ENCODE measurements around the gene RECQL5. TPM values are rescaled to one million over a fixed set of nuclear protein-coding genes. Genes with fewer than 3 reads are reported as not detected.

The RECQL5 gene
- polyA plus RNA-seq, 1 donor (not counting 4 experiments of a cell fraction or from before 2014, with no cell fraction given) = 11.9 TPM

GRCh38 chr17:75629157-75629556 is 37.8 kb downstream of the RECQL5 start:
- peaks cover 3% of the 10 kb centered on the region for H4K20me1 ChIP-seq (ENCODE audit: control insufficient read depth, extremely low read depth, insufficient read depth, low read length)
- no peak for FAIRE-seq
- DNase-seq (ENCODE audit: low read depth, low spot score) = no peak
- no peaks in the 10 kb centered on the region for H3K27me3 ChIP-seq (ENCODE audit: control insufficient read depth, extremely low read depth, insufficient read depth, low read length)
- no peaks in the 10 kb centered on the region for H3K9me1 ChIP-seq (ENCODE audit: control insufficient read depth, extremely low read depth, insufficient read depth, low read length)
- H3K27ac ChIP-seq (ENCODE audit: control insufficient read depth, insufficient read depth, low read length) = no peak overlapping the region
- no peak overlapping the region for H3K9ac ChIP-seq (ENCODE audit: control insufficient read depth, extremely low read depth, insufficient read depth, low read length)
- H3K9me3 ChIP-seq (ENCODE audit: control insufficient read depth, low read depth, low read length) = no peaks in the 10 kb centered on the region
- TF ChIP-seq EZH2 (IDR thresholded peaks at IDR 0.05; ENCODE audit: low read length) (no peak), CTCF (optimal IDR thresholded peaks at IDR 0.05 in 1 of 3, IDR thresholded peaks at IDR 0.05 in 1 of 3, conservative IDR thresholded peaks at IDR 0.05 in 1 of 3; ENCODE audit: extremely low read depth in 1 of 3, insufficient read depth in 2 of 3, low read length in 3 of 3) (no peak)
- H3K4me2 ChIP-seq (ENCODE audit: control insufficient read depth, extremely low read depth, insufficient read depth, low read depth, low read length) = no peak overlapping the region
- H3K79me2 ChIP-seq (ENCODE audit: control insufficient read depth, insufficient read depth, low read length) = no peaks in the 10 kb centered on the region
- dilution Hi-C loops (cut with MboI; ENCODE audit: extremely low pct_ligation_motif_present, low sequenced_read_pairs) = no loop called here
- no peak overlapping the region for H2AFZ ChIP-seq (ENCODE audit: control insufficient read depth, low read length)
- H3K4me1 ChIP-seq (ENCODE audit: control insufficient read depth, extremely low read depth, insufficient read depth, low read length) = peaks cover 13% of the 10 kb centered on the region
- peaks cover 8 to 11% of the 10 kb centered on the region in 2 experiments for H3K36me3 ChIP-seq (ENCODE audit: control insufficient read depth in 2 of 2, extremely low read depth in 1 of 2, insufficient read depth in 2 of 2, low read length in 2 of 2)
- no peak overlapping the region for H3K4me3 ChIP-seq (ENCODE audit: control insufficient read depth in 2 of 3, extremely low read depth in 1 of 3, insufficient read depth in 2 of 3, low read depth in 1 of 3, low read length in 3 of 3)

GRCh38 chr17:75628425-75628824 is 38.5 kb downstream of the RECQL5 start:
- H3K36me3 ChIP-seq (ENCODE audit: control insufficient read depth in 2 of 2, extremely low read depth in 1 of 2, insufficient read depth in 2 of 2, low read length in 2 of 2) = peaks cover 8 to 11% of the 10 kb centered on the region in 2 experiments
- H3K4me2 ChIP-seq (ENCODE audit: control insufficient read depth, extremely low read depth, insufficient read depth, low read depth, low read length) = no peak overlapping the region
- H3K4me1 ChIP-seq (ENCODE audit: control insufficient read depth, extremely low read depth, insufficient read depth, low read length) = peaks cover 6% of the 10 kb centered on the region
- FAIRE-seq (no peak), DNase-seq (ENCODE audit: low read depth, low spot score) (no peak)
- peaks cover 3% of the 10 kb centered on the region for H4K20me1 ChIP-seq (ENCODE audit: control insufficient read depth, extremely low read depth, insufficient read depth, low read length)
- no peak overlapping the region for H3K27ac ChIP-seq (ENCODE audit: control insufficient read depth, insufficient read depth, low read length)
- no peaks in the 10 kb centered on the region for H3K9me1 ChIP-seq (ENCODE audit: control insufficient read depth, extremely low read depth, insufficient read depth, low read length)
- H3K4me3 ChIP-seq (ENCODE audit: control insufficient read depth in 2 of 3, extremely low read depth in 1 of 3, insufficient read depth in 2 of 3, low read depth in 1 of 3, low read length in 3 of 3) = no peak overlapping the region
- no peak overlapping the region for H3K9ac ChIP-seq (ENCODE audit: control insufficient read depth, extremely low read depth, insufficient read depth, low read length)
- no peaks in the 10 kb centered on the region for H3K27me3 ChIP-seq (ENCODE audit: control insufficient read depth, extremely low read depth, insufficient read depth, low read length)
- H3K9me3 ChIP-seq (ENCODE audit: control insufficient read depth, low read depth, low read length) = no peaks in the 10 kb centered on the region
- H2AFZ ChIP-seq (ENCODE audit: control insufficient read depth, low read length) = no peak overlapping the region
- TF ChIP-seq EZH2 (IDR thresholded peaks at IDR 0.05; ENCODE audit: low read length) = no peak
- no peak for TF ChIP-seq CTCF (optimal IDR thresholded peaks at IDR 0.05 in 1 of 3, IDR thresholded peaks at IDR 0.05 in 1 of 3, conservative IDR thresholded peaks at IDR 0.05 in 1 of 3; ENCODE audit: extremely low read depth in 1 of 3, insufficient read depth in 2 of 3, low read length in 3 of 3)
- dilution Hi-C loops (cut with MboI; ENCODE audit: extremely low pct_ligation_motif_present, low sequenced_read_pairs) = no loop called here
- H3K79me2 ChIP-seq (ENCODE audit: control insufficient read depth, insufficient read depth, low read length) = no peaks in the 10 kb centered on the region
